SK-N-SH treated with all-trans-retinoic acid at 6 μM for 48 hours (cell line): ENCODE data around the gene CLPTM1L.

Source experiments
- ATAC-seq: fragments of 200-7000 bp; cut with Tn5 transposase; 3 replicates; pipeline ENCODE4 v1.9.1; 2020; ENCODE audit warnings: mild to moderate bottlenecking, moderate library complexity
- BACH2 ChIP-seq: fragments of 250-450 bp; sonication (Bioruptor Pico); IDR thresholded peaks from 2 replicates; pipeline ENCODE4 v1.9.0; 2021; ENCODE audit warnings: mild to moderate bottlenecking, borderline replicate concordance
- CREB5 ChIP-seq: fragments of 250-450 bp; sonication (Bioruptor Pico); IDR thresholded peaks from 2 replicates; pipeline ENCODE4 v1.5.1; 2020; ENCODE audit warnings: low read depth, mild to moderate bottlenecking, moderate library complexity
- CSDC2 ChIP-seq: fragments of 250-450 bp; sonication (Bioruptor Pico); IDR thresholded peaks from 2 replicates; pipeline ENCODE4 v1.5.0; 2020; ENCODE audit warnings: mild to moderate bottlenecking, moderate library complexity
- CSRNP3 ChIP-seq: fragments of 250-450 bp; sonication (Bioruptor Pico); IDR thresholded peaks from 2 replicates; pipeline ENCODE4 v1.5.1; 2021; ENCODE audit warnings: mild to moderate bottlenecking, moderate library complexity
- ESRRG ChIP-seq: fragments of 250-450 bp; sonication (Bioruptor Pico); IDR thresholded peaks from 2 replicates; pipeline ENCODE4 v1.6.1; 2021; ENCODE audit warnings: mild to moderate bottlenecking
- GLIS3 ChIP-seq: fragments of 250-450 bp; sonication (Bioruptor Pico); IDR thresholded peaks from 2 replicates; pipeline ENCODE4 v1.5.0; 2020; ENCODE audit warnings: mild to moderate bottlenecking, moderate library complexity
- ISL1 ChIP-seq: fragments of 250-450 bp; sonication (Bioruptor Pico); IDR thresholded peaks from 2 replicates; pipeline ENCODE4 v2.1.2; 2022; ENCODE audit warnings: mild to moderate bottlenecking, moderate library complexity
- OSR1 ChIP-seq: fragments of 250-450 bp; sonication (Bioruptor Pico); IDR thresholded peaks from 2 replicates; pipeline ENCODE4 v1.8.0; 2022; ENCODE audit warnings: moderate library complexity, mild to moderate bottlenecking, inconsistent platforms
- PATZ1 ChIP-seq: fragments of 250-450 bp; sonication (Bioruptor Pico); IDR thresholded peaks from 2 replicates; pipeline ENCODE4 v1.8.0; 2020; ENCODE audit warnings: mild to moderate bottlenecking, moderate library complexity, borderline replicate concordance
- POU6F1 ChIP-seq: fragments of 250-450 bp; sonication (Bioruptor Pico); IDR thresholded peaks from 2 replicates; pipeline ENCODE4 v1.8.0; 2021; ENCODE audit warnings: low read depth, mild to moderate bottlenecking, moderate library complexity, borderline replicate concordance
- PPARA ChIP-seq: fragments of 250-450 bp; sonication (Bioruptor Pico); IDR thresholded peaks from 2 replicates; pipeline ENCODE4 v1.5.0; 2020; ENCODE audit warnings: mild to moderate bottlenecking, borderline replicate concordance
- RARB ChIP-seq: fragments of 250-450 bp; sonication (Bioruptor Pico); IDR thresholded peaks from 2 replicates; pipeline ENCODE4 v1.8.0; 2021; ENCODE audit warnings: mild to moderate bottlenecking, moderate library complexity
- TCF4 ChIP-seq: fragments of 250-450 bp; sonication (Bioruptor Pico); IDR thresholded peaks from 2 replicates; pipeline ENCODE4 v1.8.0; 2021; ENCODE audit warnings: mild to moderate bottlenecking, moderate library complexity, borderline replicate concordance
- TOX ChIP-seq: fragments of 250-450 bp; sonication (Bioruptor Pico); IDR thresholded peaks from 2 replicates; pipeline ENCODE4 v1.8.0; 2021; ENCODE audit warnings: mild to moderate bottlenecking, moderate library complexity, borderline replicate concordance
- ZC3H10 ChIP-seq: fragments of 250-450 bp; sonication (Bioruptor Pico); IDR thresholded peaks from 2 replicates; pipeline ENCODE4 v1.5.1; 2021; ENCODE audit warnings: mild to moderate bottlenecking, moderate library complexity
- ZFP3 ChIP-seq: fragments of 250-450 bp; sonication (Bioruptor Pico); IDR thresholded peaks from 2 replicates; pipeline ENCODE4 v1.5.0; 2020; ENCODE audit warnings: mild to moderate bottlenecking, moderate library complexity
- ZFP30 ChIP-seq: fragments of 450-650 bp; formaldehyde crosslinking; IDR thresholded peaks from 2 replicates; pipeline ENCODE4 v1.5.0; 2022; ENCODE audit warnings: mild to moderate bottlenecking, moderate library complexity
- ZNF565 ChIP-seq: fragments of 450-650 bp; formaldehyde crosslinking; conservative IDR thresholded peaks from 2 replicates; pipeline ENCODE4 v1.5.0; 2020; ENCODE audit warnings: low read depth, mild to moderate bottlenecking, moderate library complexity
- ZNF8 ChIP-seq: fragments of 450-650 bp; formaldehyde crosslinking; IDR thresholded peaks from 2 replicates; pipeline ENCODE4 v1.5.0; 2020; ENCODE audit warnings: mild to moderate bottlenecking, moderate library complexity
- TF ChIP-seq, protein P1 (sequence below): fragments of 250-450 bp; sonication (Bioruptor Pico); IDR thresholded peaks from 2 replicates; pipeline ENCODE4 v1.5.0; 2020; ENCODE audit warnings: mild to moderate bottlenecking, moderate library complexity

CLPTM1L gene

GRCh38 chr5:1337489-1338195 is 7.3 kb downstream of the CLPTM1L start:
- no peak for ATAC-seq
- no peak for TF ChIP-seq OSR1 (CRISPR knock-in tag)
- TF ChIP-seq CREB5, result no peak
- TF ChIP-seq ZNF8 (CRISPR knock-in tag), result no peak
- no peak for TF ChIP-seq PPARA
- no peak for TF ChIP-seq ZFP3 (CRISPR knock-in tag)
- no peak for TF ChIP-seq CSDC2 (CRISPR knock-in tag)
- TF ChIP-seq ZFP30 (CRISPR knock-in tag), result no peak
- TF ChIP-seq GLIS3 (CRISPR knock-in tag), result no peak

DNA sequence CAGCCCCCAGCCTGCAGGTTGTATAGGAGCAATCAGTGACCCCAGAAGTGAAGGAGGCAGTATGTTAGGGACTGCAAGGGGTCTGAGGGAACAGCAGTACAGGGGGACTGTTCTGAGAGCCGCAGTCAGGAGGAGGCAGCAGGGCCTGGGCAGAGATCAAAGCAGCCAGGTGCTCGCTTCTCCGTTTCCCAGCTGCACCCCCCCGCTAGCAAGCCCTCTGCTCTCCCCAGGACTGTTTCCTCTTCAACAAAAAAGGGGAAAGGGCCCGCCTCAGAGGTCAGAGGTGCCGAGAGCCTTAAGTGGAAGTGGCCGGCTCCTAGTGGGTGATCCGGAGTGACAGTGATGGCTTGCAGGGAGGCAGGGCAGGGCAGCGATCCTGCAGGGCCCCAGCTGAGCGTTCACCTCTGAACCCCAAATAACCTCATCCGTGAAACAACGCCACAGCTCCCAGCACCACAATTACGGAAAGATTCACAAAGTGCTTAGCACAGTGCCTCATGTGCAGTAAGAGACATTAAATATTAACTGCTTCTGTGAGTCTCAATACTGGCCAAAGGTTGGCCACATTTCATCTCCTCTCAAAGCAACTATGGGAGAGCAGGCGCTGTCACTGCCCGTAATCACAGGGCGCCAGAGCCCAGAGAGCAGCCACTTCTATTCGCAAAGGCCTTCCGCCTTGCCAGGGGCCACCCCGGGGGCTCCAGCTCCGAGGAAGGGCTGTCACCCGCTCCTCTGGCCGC is 8.0 kb downstream of the CLPTM1L start:
- ATAC-seq, result no peak
- no peak for TF ChIP-seq PATZ1 (CRISPR knock-in tag)
- no peak for TF ChIP-seq RARB (CRISPR knock-in tag)
- TF ChIP-seq CSRNP3 (CRISPR knock-in tag), result no peak
- no peak for TF ChIP-seq ZFP3 (CRISPR knock-in tag)
- TF ChIP-seq ISL1, result no peak
- no peak for TF ChIP-seq ZNF565
- TF ChIP-seq ESRRG (CRISPR knock-in tag), result no peak
- no peak for TF ChIP-seq PPARA

- no peak for TF ChIP-seq ZNF8 (CRISPR knock-in tag)
- no peak for TF ChIP-seq CREB5
- TF ChIP-seq GLIS3 (CRISPR knock-in tag), result no peak
- TF ChIP-seq PPARA, result no peak
- TF ChIP-seq, protein P1, sequence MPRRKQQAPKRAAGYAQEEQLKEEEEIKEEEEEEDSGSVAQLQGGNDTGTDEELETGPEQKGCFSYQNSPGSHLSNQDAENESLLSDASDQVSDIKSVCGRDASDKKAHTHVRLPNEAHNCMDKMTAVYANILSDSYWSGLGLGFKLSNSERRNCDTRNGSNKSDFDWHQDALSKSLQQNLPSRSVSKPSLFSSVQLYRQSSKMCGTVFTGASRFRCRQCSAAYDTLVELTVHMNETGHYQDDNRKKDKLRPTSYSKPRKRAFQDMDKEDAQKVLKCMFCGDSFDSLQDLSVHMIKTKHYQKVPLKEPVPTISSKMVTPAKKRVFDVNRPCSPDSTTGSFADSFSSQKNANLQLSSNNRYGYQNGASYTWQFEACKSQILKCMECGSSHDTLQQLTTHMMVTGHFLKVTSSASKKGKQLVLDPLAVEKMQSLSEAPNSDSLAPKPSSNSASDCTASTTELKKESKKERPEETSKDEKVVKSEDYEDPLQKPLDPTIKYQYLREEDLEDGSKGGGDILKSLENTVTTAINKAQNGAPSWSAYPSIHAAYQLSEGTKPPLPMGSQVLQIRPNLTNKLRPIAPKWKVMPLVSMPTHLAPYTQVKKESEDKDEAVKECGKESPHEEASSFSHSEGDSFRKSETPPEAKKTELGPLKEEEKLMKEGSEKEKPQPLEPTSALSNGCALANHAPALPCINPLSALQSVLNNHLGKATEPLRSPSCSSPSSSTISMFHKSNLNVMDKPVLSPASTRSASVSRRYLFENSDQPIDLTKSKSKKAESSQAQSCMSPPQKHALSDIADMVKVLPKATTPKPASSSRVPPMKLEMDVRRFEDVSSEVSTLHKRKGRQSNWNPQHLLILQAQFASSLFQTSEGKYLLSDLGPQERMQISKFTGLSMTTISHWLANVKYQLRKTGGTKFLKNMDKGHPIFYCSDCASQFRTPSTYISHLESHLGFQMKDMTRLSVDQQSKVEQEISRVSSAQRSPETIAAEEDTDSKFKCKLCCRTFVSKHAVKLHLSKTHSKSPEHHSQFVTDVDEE (CRISPR knock-in tag), result no peak
- no peak for TF ChIP-seq OSR1 (CRISPR knock-in tag)
- no peak for TF ChIP-seq ISL1
- TF ChIP-seq TOX (CRISPR knock-in tag), result no peak
- no peak for TF ChIP-seq CSRNP3 (CRISPR knock-in tag)
- no peak for TF ChIP-seq POU6F1
- no peak for TF ChIP-seq ZC3H10 (CRISPR knock-in tag)
- TF ChIP-seq BACH2 (CRISPR knock-in tag), result no peak
- TF ChIP-seq ZFP3 (CRISPR knock-in tag), result no peak
- TF ChIP-seq ZNF565, result no peak
- no peak for TF ChIP-seq TCF4 (CRISPR knock-in tag)
- no peak for TF ChIP-seq ESRRG (CRISPR knock-in tag)
- ATAC-seq, result no peak
Observed at GRCh38 chr5:1336106-1336561, 8.8 kb downstream of the CLPTM1L start.
